Loucy (cell line): ENCODE data around the gene DIRAS2.

ENCODE experiments used
- EZH2phosphoT487 ChIP-seq: fragments of 200-600 bp; IDR thresholded peaks from 2 replicates; pipeline ENCODE4 v1.6.1; 2018; ENCODE audit warnings: antibody characterized with exemption, mild to moderate bottlenecking, moderate library complexity, borderline replicate concordance
- TF ChIP-seq, protein P1 (sequence below): fragments of 200-600 bp; sonication (generic); conservative IDR thresholded peaks from 2 replicates; pipeline ENCODE4 v1.5.1; 2014; ENCODE audit warnings: mild to moderate bottlenecking, antibody characterized with exemption, low read length

DNA sequence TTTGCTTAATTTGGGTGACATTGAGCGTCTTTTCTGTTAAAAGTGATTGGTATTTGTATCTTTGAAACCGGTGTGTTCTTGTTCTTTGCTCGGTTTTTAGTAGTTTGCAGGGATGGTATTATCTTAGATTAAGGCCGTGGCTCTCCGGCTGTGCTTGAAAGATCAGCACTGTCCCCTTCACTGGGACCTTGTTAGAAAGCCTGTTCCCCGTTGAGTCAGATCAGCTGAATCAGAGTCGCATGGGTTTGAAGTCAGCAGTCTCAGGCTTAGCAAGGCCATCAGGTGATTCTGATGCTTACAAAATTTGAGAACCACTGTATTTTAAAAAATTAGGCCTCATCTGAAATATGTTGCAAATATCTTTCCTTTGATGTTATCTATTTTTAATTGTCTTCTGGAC lies 5.0 kb downstream of the DIRAS2 start:
- TF ChIP-seq, protein P1, sequence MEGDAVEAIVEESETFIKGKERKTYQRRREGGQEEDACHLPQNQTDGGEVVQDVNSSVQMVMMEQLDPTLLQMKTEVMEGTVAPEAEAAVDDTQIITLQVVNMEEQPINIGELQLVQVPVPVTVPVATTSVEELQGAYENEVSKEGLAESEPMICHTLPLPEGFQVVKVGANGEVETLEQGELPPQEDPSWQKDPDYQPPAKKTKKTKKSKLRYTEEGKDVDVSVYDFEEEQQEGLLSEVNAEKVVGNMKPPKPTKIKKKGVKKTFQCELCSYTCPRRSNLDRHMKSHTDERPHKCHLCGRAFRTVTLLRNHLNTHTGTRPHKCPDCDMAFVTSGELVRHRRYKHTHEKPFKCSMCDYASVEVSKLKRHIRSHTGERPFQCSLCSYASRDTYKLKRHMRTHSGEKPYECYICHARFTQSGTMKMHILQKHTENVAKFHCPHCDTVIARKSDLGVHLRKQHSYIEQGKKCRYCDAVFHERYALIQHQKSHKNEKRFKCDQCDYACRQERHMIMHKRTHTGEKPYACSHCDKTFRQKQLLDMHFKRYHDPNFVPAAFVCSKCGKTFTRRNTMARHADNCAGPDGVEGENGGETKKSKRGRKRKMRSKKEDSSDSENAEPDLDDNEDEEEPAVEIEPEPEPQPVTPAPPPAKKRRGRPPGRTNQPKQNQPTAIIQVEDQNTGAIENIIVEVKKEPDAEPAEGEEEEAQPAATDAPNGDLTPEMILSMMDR = no peak
- TF ChIP-seq EZH2phosphoT487 = no peak
